Activated CD8-positive, alpha-beta memory T cell treated with anti-CD3 and anti-CD28 coated beads, Interleukin-2, amount 50 U/mL, for 1 hour (primary cell): ENCODE data around the gene SERPINF2.
"Not testable (repeated sequence)": the region's sequence is repeated elsewhere in the genome, so short reads cannot be mapped to it uniquely, and the experiment has no call there.

ENCODE experiments used
- DNase-seq: peaks from one replicate; pipeline ENCODE4 v3.0.0-alpha.2; 2020; ENCODE audit errors: extremely low read depth

SERPINF2 gene

GRCh38 chr17:1789936-1790335 is 47.3 kb downstream of the SERPINF2 start:
- DNase-seq: no peak

GRCh38 chr17:1792495-1793446 is 50.1 kb downstream of the SERPINF2 start:
- no peak for DNase-seq

GRCh38 chr17:1793447-1793806 is 50.8 kb downstream of the SERPINF2 start:
- no peak for DNase-seq

GRCh38 chr17:1796800-1797199 is 54.1 kb downstream of the SERPINF2 start:
- no peak for DNase-seq

DNA sequence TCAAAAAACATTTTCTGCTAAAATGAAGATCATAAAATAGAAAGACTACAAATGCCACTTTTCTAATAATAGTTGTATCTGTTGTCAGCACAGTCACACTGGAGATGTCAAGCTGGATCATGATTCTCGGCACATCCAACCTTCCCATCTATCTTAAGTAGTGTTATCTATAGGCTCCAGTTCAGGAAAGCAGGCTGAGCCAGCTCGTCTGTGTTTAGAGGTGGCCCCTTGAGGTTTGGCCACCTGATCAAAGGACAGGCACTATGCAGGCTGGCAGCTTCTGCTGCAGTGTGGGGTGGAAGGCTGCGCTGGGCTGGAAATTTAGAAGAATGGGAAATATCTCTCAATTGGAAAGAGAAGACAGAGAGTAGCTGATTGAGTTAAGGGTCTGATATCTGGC is 54.7 kb downstream of the SERPINF2 start:
- DNase-seq: no peak

- DNase-seq: not testable (repeated sequence)
Measured at GRCh38 chr17:1797846-1798245, 55.2 kb downstream of the SERPINF2 start.

DNA sequence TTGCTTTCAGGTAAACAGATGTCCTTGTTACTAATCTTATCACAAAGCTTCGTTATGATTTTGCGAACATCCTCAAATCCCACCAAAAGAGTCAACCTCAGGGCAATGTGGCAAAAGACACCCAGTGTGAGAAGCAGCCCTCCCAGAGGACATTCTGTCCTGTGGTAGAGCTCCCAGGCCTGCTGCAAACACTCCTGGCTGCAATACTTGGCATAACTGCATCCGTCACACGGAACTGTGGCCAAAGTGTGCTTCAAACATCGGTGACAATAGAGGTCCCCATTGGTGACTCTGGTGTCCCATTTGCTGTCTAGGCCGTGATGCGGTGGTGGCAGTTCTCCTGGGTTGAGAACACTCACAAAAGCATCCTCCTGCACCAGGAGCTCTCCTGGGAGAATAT is 57.6 kb downstream of the SERPINF2 start:
- no peak for DNase-seq

DNA sequence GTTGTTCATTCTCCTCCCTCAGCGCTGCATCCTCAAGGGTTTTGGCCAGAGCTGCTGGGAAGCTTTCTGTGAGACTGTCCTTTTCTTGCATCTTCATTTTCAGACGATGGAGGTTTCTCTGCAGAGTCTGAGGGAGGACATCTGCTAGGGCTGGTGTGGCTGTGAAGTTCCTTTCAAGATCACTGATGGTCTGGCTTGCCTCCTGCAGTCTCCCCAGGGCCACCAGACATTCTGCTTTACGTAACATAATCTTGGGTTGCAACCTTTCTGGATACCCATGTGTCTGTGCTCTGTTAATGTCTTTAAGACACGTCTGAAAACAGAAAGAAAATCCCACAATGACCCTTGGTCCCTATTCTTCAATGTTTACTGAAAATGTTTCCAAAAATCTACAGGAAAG is 58.0 kb downstream of the SERPINF2 start:
- DNase-seq: no peak

- no peak for DNase-seq
Measured at GRCh38 chr17:1802429-1802828, 59.8 kb downstream of the SERPINF2 start.

- DNase-seq: no peak
Measured at GRCh38 chr17:1803280-1803679, 60.6 kb downstream of the SERPINF2 start.
